ENCODE results near the gene CLECL1.

- TF ChIP-seq CTCF (conservative IDR thresholded peaks at IDR 0.05; ENCODE audit: low read depth, low read length) = no peak
- TF ChIP-seq MXI1 (IDR thresholded peaks at IDR 0.05; ENCODE audit: borderline replicate concordance, low read depth, low read length) = no peak
These were observed 24.0 kb downstream of the CLECL1 start for GRCh38 chr12:9708853-9709252.
